Sigmoid colon (tissue), 7 donors: ENCODE data around the gene FCSK. TPM values are rescaled to one million over a fixed set of nuclear protein-coding genes. Genes with fewer than 3 reads are reported as not detected.

ENCODE experiments used
- DNase-seq: peaks from one replicate; pipeline ENCODE4 v3.0.0-alpha.2; 2019
- H3K27ac ChIP-seq, 4 donors: fragments of 200-600 bp; sonication (generic); one replicate each; pipeline ENCODE4 v1.5.1; 2016 to 2019; ENCODE audit warnings: mild to moderate bottlenecking in 1 of 4
- H3K27me3 ChIP-seq, 3 donors: fragments of 200-600 bp; sonication (generic); one replicate each; pipeline ENCODE4 v1.5.1; 2019; ENCODE audit warnings: mild to moderate bottlenecking in 1 of 3
- H3K36me3 ChIP-seq, 4 donors: fragments of 200-600 bp; sonication (generic); one replicate each; pipeline ENCODE4 v1.5.1; 2016 to 2019
- H3K4me1 ChIP-seq, 4 donors: fragments of 200-600 bp; sonication (generic); one replicate each; pipeline ENCODE4 v1.5.1; 2017 to 2019
- H3K4me3 ChIP-seq, 4 donors: fragments of 200-600 bp; sonication (generic); one replicate each; pipeline ENCODE4 v1.5.1; 2017 to 2019; ENCODE audit warnings: mild to moderate bottlenecking in 2 of 4, moderate library complexity in 1 of 4
- H3K9me3 ChIP-seq, 4 donors: fragments of 200-600 bp in 3 of 4; sonication (generic) in 3 of 4; one replicate each; pipeline versions ENCODE4 v1.5.1 to v1.6.1; 2013 to 2019
- EP300 ChIP-seq, 4 donors: sonication (generic); formaldehyde crosslinking; IDR thresholded peaks; one replicate each; pipeline ENCODE4 v1.6.1; 2017; ENCODE audit warnings: antibody characterized with exemption in 4 of 4
- POLR2A ChIP-seq, 2 donors: fragments of 450-650 bp; IDR thresholded peaks; one replicate each; pipeline ENCODE4 v1.6.1; 2016; ENCODE audit warnings: antibody characterized with exemption in 2 of 2, mild to moderate bottlenecking in 2 of 2, moderate library complexity in 2 of 2
- POLR2AphosphoS5 ChIP-seq, 4 donors: sonication (generic); formaldehyde crosslinking; IDR thresholded peaks; one replicate each; pipeline ENCODE4 v1.6.1; 2017; ENCODE audit warnings: antibody characterized with exemption in 4 of 4
- WGBS, 2 donors: extraction: QIAGEN DNeasy Blood & Tissue Kit; methylation state at CpG; one replicate each; pipeline ENCODE4 v1.1.7; 2013; 5-methylcytosine and 5-hydroxymethylcytosine counted together
- intact Hi-C: fragments of 100-400 bp; cut with DNase I; formaldehyde crosslinking; loops from one replicate; pipeline ENCODE4 v1.15.1; 2023
- polyA plus RNA-seq, 3 donors: library from polyadenylated mRNA; stranded (reverse); fragments of 200-250 nt; gene quantifications; one replicate each; pipeline ENCODE4 v1.2.3, GENCODE V29; 2013
- small RNA-seq, 3 donors: library from RNA; depleted of rRNA; stranded (forward); fragments of <200 nt; gene quantifications; one replicate each; pipeline ENCODE3, GENCODE V24; 2016
- total RNA-seq, 4 donors: library from RNA; depleted of rRNA; stranded (reverse); fragments of >200 nt; gene quantifications; one replicate each; pipeline ENCODE4 v1.1.0, GENCODE V29; 2016
- TF ChIP-seq, protein P1 (sequence below), 4 experiments: fragments of 450-650 bp in 3 of 4; fragments of 200-600 bp in 1 of 4; IDR thresholded peaks; one replicate each; pipeline ENCODE4 v1.5.1; 2016 to 2019; ENCODE audit warnings: antibody characterized with exemption in 4 of 4, mild to moderate bottlenecking in 3 of 4, moderate library complexity in 2 of 4
- donor health status: healthy with polysubstance abuse.
- donor health status: Bipolar disorder and iron deficiency.
- donor health status: healthy.

Gene FCSK
- total and polyA plus RNA-seq, 7 donors = 7.6 to 19.1 (median 12.7) TPM

GRCh38 chr16:70526403-70526802, 72.0 kb downstream of the FCSK start:
- peaks cover 0 to 53% (median 43%) of the 10 kb centered on the region in 4 donors for H3K4me1 ChIP-seq

GRCh38 chr16:70527315-70527996, 73.1 kb downstream of the FCSK start:
- intact Hi-C loops = loop anchor here (2.0 to 10.0 kb wide), 4 partner anchors 125 to 247 kb away; no protein-coding TSS in a partner anchor
- Histone ChIP-seq H3K36me3 (peaks cover 20 to 64% (median 36%) of the 10 kb centered on the region in 4 donors), H3K4me3 (no peak overlapping the region), H3K27ac (no peak overlapping the region), H3K4me1 (peaks cover 0 to 49% (median 37%) of the 10 kb centered on the region in 4 donors), H3K27me3 (no peaks in the 10 kb centered on the region), H3K9me3 (no peaks in the 10 kb centered on the region)
- TF ChIP-seq, protein P1, sequence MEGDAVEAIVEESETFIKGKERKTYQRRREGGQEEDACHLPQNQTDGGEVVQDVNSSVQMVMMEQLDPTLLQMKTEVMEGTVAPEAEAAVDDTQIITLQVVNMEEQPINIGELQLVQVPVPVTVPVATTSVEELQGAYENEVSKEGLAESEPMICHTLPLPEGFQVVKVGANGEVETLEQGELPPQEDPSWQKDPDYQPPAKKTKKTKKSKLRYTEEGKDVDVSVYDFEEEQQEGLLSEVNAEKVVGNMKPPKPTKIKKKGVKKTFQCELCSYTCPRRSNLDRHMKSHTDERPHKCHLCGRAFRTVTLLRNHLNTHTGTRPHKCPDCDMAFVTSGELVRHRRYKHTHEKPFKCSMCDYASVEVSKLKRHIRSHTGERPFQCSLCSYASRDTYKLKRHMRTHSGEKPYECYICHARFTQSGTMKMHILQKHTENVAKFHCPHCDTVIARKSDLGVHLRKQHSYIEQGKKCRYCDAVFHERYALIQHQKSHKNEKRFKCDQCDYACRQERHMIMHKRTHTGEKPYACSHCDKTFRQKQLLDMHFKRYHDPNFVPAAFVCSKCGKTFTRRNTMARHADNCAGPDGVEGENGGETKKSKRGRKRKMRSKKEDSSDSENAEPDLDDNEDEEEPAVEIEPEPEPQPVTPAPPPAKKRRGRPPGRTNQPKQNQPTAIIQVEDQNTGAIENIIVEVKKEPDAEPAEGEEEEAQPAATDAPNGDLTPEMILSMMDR (IDR thresholded peaks at IDR 0.05) = no peak
- TF ChIP-seq POLR2AphosphoS5 (IDR thresholded peaks at IDR 0.05) = no peak
- no peak for TF ChIP-seq EP300 (IDR thresholded peaks at IDR 0.05)
- TF ChIP-seq POLR2A (IDR thresholded peaks at IDR 0.05) = no peak
- 76 to 80% methylated on average over 8 of the region's 8 CpGs for WGBS, 2 donors
- DNase-seq = no peak

More at GRCh38 chr16:70526403-70526802, 72.0 kb downstream of the FCSK start:
- TF ChIP-seq, protein P1 (IDR thresholded peaks at IDR 0.05) = no peak
- no peak for TF ChIP-seq POLR2A (IDR thresholded peaks at IDR 0.05)
- no peak for TF ChIP-seq EP300 (IDR thresholded peaks at IDR 0.05)
- TF ChIP-seq POLR2AphosphoS5 (IDR thresholded peaks at IDR 0.05) = no peak
- no peaks in the 10 kb centered on the region for H3K27me3 ChIP-seq
- no peaks in the 10 kb centered on the region for H3K9me3 ChIP-seq
- no peak overlapping the region for H3K27ac ChIP-seq
- H3K36me3 ChIP-seq = peaks cover 16 to 53% (median 27%) of the 10 kb centered on the region in 4 donors
- 70 to 76% methylated on average over 6 of the region's 6 CpGs for WGBS, 2 donors
- DNase-seq = no peak
- H3K4me3 ChIP-seq = no peak overlapping the region
- intact Hi-C loops = loop anchor here (2.0 to 10.0 kb wide), 4 partner anchors 126 to 248 kb away; no protein-coding TSS in a partner anchor

GRCh38 chr16:70529051-70529777, 74.8 kb downstream of the FCSK start:
- H3K27me3 ChIP-seq = no peaks in the 10 kb centered on the region
- no peaks in the 10 kb centered on the region for H3K9me3 ChIP-seq
- peaks cover 0 to 43% (median 32%) of the 10 kb centered on the region in 4 donors for H3K4me1 ChIP-seq
- TF ChIP-seq EP300 (IDR thresholded peaks at IDR 0.05) = no peak
- TF ChIP-seq, protein P1 (IDR thresholded peaks at IDR 0.05) = peak in 3 of 4 experiments; percentile 28 to 47 (median 32)
- DNase-seq = no peak
- H3K27ac ChIP-seq = no peak overlapping the region
- H3K36me3 ChIP-seq = peaks cover 20 to 81% (median 50%) of the 10 kb centered on the region in 4 donors
- 64 to 74% methylated on average over 8 of the region's 8 CpGs for WGBS, 2 donors
- intact Hi-C loops = loop anchor here (10.0 kb wide), 2 partner anchors 216 to 246 kb away; no protein-coding TSS in a partner anchor
- H3K4me3 ChIP-seq = no peak overlapping the region

Small RNA genes lying within 50 kb of the gene (small RNA-seq; reads per million reads assigned to genes)
- 0 reads per million in 3 donors for gene RNU6-23P
- gene RPS27P26 = 0 reads per million in 3 donors
- 227 to 380 (median 289) reads per million in 3 donors for gene SNORD111B

Other genes starting within 250 kb of the FCSK start
- 10 to 100 TPM; 13.5 to 24.7 (median 14.1) TPM for gene EXOSC6, start 202.7 kb upstream of the FCSK start, total RNA-seq
- gene EXOSC6, start 202.7 kb upstream of the FCSK start, polyA plus RNA-seq = 10 to 100 TPM in 1 of 3 donors, 1 to 10 TPM in 2; 5.4 to 12.4 (median 5.8) TPM
- gene AARS1, start 165.1 kb upstream of the FCSK start, total RNA-seq = 10 to 100 TPM; 58.1 to 80.0 (median 61.9) TPM
- 10 to 100 TPM; 19.8 to 45.8 (median 21.5) TPM for gene AARS1, start 165.1 kb upstream of the FCSK start, polyA plus RNA-seq
- 10 to 100 TPM; 16.6 to 27.1 (median 24.6) TPM for gene DDX19B, start 155.4 kb upstream of the FCSK start, total RNA-seq
- 10 to 100 TPM; 21.7 to 34.2 (median 23.4) TPM for gene DDX19B, start 155.4 kb upstream of the FCSK start, polyA plus RNA-seq
- 10 to 100 TPM; 33.9 to 41.3 (median 37.9) TPM for gene DDX19A, start 107.7 kb upstream of the FCSK start, total RNA-seq
- 10 to 100 TPM; 12.0 to 24.4 (median 14.4) TPM for gene DDX19A, start 107.7 kb upstream of the FCSK start, polyA plus RNA-seq
- gene ST3GAL2, start 15.5 kb upstream of the FCSK start, total RNA-seq = 10 to 100 TPM; 14.0 to 21.3 (median 16.6) TPM
- 10 to 100 TPM in 1 of 3 donors, 1 to 10 TPM in 2; 2.3 to 10.2 (median 2.4) TPM for gene ST3GAL2, start 15.5 kb upstream of the FCSK start, polyA plus RNA-seq
- gene COG4, start 69.0 kb downstream of the FCSK start, total RNA-seq = 10 to 100 TPM; 25.2 to 44.3 (median 31.9) TPM
- 10 to 100 TPM; 31.2 to 51.0 (median 39.5) TPM for gene COG4, start 69.0 kb downstream of the FCSK start, polyA plus RNA-seq
- gene SF3B3, start 69.2 kb downstream of the FCSK start, total RNA-seq = 10 to 100 TPM; 41.9 to 71.5 (median 59.5) TPM
- 10 to 100 TPM; 23.8 to 98.5 (median 30.6) TPM for gene SF3B3, start 69.2 kb downstream of the FCSK start, polyA plus RNA-seq
- 1 to 10 TPM in 3 of 4 donors, not detected in 1; 3.6 to 5.4 (median 4.6) TPM for gene IL34, start 192.0 kb downstream of the FCSK start, total RNA-seq
- gene IL34, start 192.0 kb downstream of the FCSK start, polyA plus RNA-seq = 1 to 10 TPM in 2 of 3 donors, not detected in 1; 1.8 to 5.5 TPM
- gene MTSS2, start 231.5 kb downstream of the FCSK start, total RNA-seq = 10 to 100 TPM; 36.4 to 100.0 (median 60.7) TPM
- 10 to 100 TPM in 2 of 3 donors, 1 to 10 TPM in 1; 5.4 to 28.2 (median 10.9) TPM for gene MTSS2, start 231.5 kb downstream of the FCSK start, polyA plus RNA-seq